Stimulated activated CD8-positive, alpha-beta memory T cell treated with anti-CD3 and anti-CD28 coated beads, Interleukin-4, amount 100 ng/mL, for 24 hours (primary cell): ENCODE measurements around the gene MEPE.

ENCODE experiments used
- DNase-seq: peaks from one replicate; pipeline ENCODE4 v3.0.0-alpha.2; 2020; ENCODE audit warnings: low read depth

The MEPE gene

GRCh38 chr4:87832669-87833068 is at the start of gene MEPE:
Gene MEPE (plus strand): TSS chr4:87832969. CDS start chr4:87834715, 1,746 bp downstream.
- DNase-seq = no peak

- DNase-seq = no peak
Measured at GRCh38 chr4:87783781-87784180, 49.0 kb upstream of the MEPE start.

- no peak for DNase-seq
Measured at GRCh38 chr4:87785731-87786509, 46.8 kb upstream of the MEPE start.

- DNase-seq = no peak
Measured at GRCh38 chr4:87799301-87800113, 33.3 kb upstream of the MEPE start, which contains the start of gene IBSP. Gene IBSP (plus strand): TSS chr4:87799554. CDS start chr4:87802362, 2,808 bp downstream.

GRCh38 chr4:87802858-87803257 is 29.9 kb upstream of the MEPE start:
- no peak for DNase-seq

- no peak for DNase-seq
Measured at GRCh38 chr4:87803421-87803820, 29.3 kb upstream of the MEPE start.

- DNase-seq = no peak
Measured at GRCh38 chr4:87804871-87805270, 27.9 kb upstream of the MEPE start.

GRCh38 chr4:87805971-87806370 is 26.8 kb upstream of the MEPE start:
- DNase-seq = no peak

GRCh38 chr4:87806520-87806919 is 26.2 kb upstream of the MEPE start:
- DNase-seq = no peak

- DNase-seq = no peak
Measured at GRCh38 chr4:87807402-87807801, 25.4 kb upstream of the MEPE start.

- DNase-seq = no peak
Measured at GRCh38 chr4:87811977-87812376, 20.8 kb upstream of the MEPE start.

- DNase-seq = no peak
Measured at GRCh38 chr4:87819281-87819919, 13.4 kb upstream of the MEPE start.

- DNase-seq = no peak
Measured at GRCh38 chr4:87823200-87823599, 9.6 kb upstream of the MEPE start.

- no peak for DNase-seq
Measured at GRCh38 chr4:87823724-87824123, 9.0 kb upstream of the MEPE start.

- no peak for DNase-seq
Measured at GRCh38 chr4:87824352-87824751, 8.4 kb upstream of the MEPE start.

- DNase-seq = no peak
Measured at GRCh38 chr4:87834401-87834800, 1.6 kb downstream of the MEPE start.

- no peak for DNase-seq
Measured at GRCh38 chr4:87835197-87835596, 2.4 kb downstream of the MEPE start.

GRCh38 chr4:87835743-87836142 is 3.0 kb downstream of the MEPE start:
- no peak for DNase-seq

GRCh38 chr4:87838205-87838604 is 5.4 kb downstream of the MEPE start:
- no peak for DNase-seq

GRCh38 chr4:87838890-87839591 is 6.3 kb downstream of the MEPE start:
- DNase-seq = no peak

- no peak for DNase-seq
Measured at GRCh38 chr4:87839592-87839946, 6.8 kb downstream of the MEPE start.

- no peak for DNase-seq
Measured at GRCh38 chr4:87840149-87840548, 7.4 kb downstream of the MEPE start.
